Gastroesophageal sphincter (tissue), 3 donors: ENCODE results near the gene CSAG2.

ENCODE experiments used
- POLR2A ChIP-seq, 2 donors: fragments of 450-650 bp; IDR thresholded peaks; one replicate each; pipeline ENCODE4 v1.6.1; 2017; ENCODE audit warnings: antibody characterized with exemption in 2 of 2, mild to moderate bottlenecking in 2 of 2, moderate library complexity in 1 of 2
- TF ChIP-seq, protein P1 (sequence below), 4 experiments: fragments of 200-600 bp in 2 of 4; fragments of 450-650 bp in 2 of 4; sonication (generic) in 1 of 4; IDR thresholded peaks; one replicate each; pipeline ENCODE4 v1.5.1; 2017 to 2019; ENCODE audit warnings: antibody characterized with exemption in 4 of 4, mild to moderate bottlenecking in 2 of 4, moderate library complexity in 2 of 4

DNA sequence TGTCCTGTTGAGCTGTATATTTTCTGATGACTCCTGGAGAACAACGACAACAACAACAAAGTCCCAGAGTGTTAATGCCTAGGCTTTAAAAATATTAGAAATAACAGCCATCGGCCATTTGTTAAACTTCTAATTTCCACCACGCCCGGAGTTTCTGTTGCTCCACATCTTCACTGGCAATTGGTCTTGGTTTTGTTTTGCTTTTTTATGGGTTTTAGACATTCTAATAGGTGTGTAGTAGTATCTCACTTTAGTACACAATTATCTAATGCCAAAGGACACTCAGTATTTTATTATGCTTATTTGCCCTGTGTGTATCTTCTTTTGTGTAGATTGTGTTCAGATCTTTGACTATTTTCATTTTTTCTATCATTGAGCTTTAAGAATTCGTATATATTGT lies 29.5 kb upstream of the CSAG2 start:
- TF ChIP-seq, protein P1, sequence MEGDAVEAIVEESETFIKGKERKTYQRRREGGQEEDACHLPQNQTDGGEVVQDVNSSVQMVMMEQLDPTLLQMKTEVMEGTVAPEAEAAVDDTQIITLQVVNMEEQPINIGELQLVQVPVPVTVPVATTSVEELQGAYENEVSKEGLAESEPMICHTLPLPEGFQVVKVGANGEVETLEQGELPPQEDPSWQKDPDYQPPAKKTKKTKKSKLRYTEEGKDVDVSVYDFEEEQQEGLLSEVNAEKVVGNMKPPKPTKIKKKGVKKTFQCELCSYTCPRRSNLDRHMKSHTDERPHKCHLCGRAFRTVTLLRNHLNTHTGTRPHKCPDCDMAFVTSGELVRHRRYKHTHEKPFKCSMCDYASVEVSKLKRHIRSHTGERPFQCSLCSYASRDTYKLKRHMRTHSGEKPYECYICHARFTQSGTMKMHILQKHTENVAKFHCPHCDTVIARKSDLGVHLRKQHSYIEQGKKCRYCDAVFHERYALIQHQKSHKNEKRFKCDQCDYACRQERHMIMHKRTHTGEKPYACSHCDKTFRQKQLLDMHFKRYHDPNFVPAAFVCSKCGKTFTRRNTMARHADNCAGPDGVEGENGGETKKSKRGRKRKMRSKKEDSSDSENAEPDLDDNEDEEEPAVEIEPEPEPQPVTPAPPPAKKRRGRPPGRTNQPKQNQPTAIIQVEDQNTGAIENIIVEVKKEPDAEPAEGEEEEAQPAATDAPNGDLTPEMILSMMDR (IDR thresholded peaks at IDR 0.05), result no peak
- no peak for TF ChIP-seq POLR2A (IDR thresholded peaks at IDR 0.05)
